Liver (tissue), 9 donors: ENCODE data around the gene LMTK2. TPM values are rescaled to one million over a fixed set of nuclear protein-coding genes. Genes with fewer than 3 reads are reported as not detected.

Source experiments
- DNase-seq: peaks from one replicate; pipeline ENCODE4 v3.0.0-alpha.2; 2017; ENCODE audit warnings: low spot score
- H3K27ac ChIP-seq, 2 donors: one replicate each; pipeline ENCODE4 v1.7.0; 2013; ENCODE audit warnings: inconsistent platforms in 2 of 2, low read length in 2 of 2, control low read depth in 1 of 2, low read depth in 1 of 2, mild to moderate bottlenecking in 1 of 2
- H3K27me3 ChIP-seq, 4 donors: one replicate each; pipeline versions ENCODE4 v1.6.1 to v1.7.0; 2013; ENCODE audit warnings: low read length in 3 of 4, inconsistent platforms in 1 of 4, mild to moderate bottlenecking in 1 of 4, moderate library complexity in 1 of 4; ENCODE audit not compliant: control insufficient read depth in 4 of 4, insufficient read depth in 4 of 4
- H3K36me3 ChIP-seq, 4 donors: one replicate each; pipeline versions ENCODE4 v1.6.1 to v1.7.0; 2013; ENCODE audit warnings: low read length in 3 of 4, mild to moderate bottlenecking in 3 of 4, low read depth in 1 of 4, moderate library complexity in 1 of 4; ENCODE audit not compliant: control insufficient read depth in 4 of 4, insufficient read depth in 3 of 4
- H3K4me1 ChIP-seq, 4 donors: one replicate each; pipeline versions ENCODE4 v1.6.1 to v1.7.0; 2013; ENCODE audit warnings: low read length in 3 of 4, mild to moderate bottlenecking in 3 of 4, moderate library complexity in 1 of 4; ENCODE audit not compliant: control insufficient read depth in 4 of 4, insufficient read depth in 4 of 4
- H3K4me3 ChIP-seq, 3 donors: one replicate each; pipeline versions ENCODE4 v1.6.1 to v1.7.0; 2013; ENCODE audit warnings: low read length in 3 of 3, control low read depth in 1 of 3, low read depth in 1 of 3, mild to moderate bottlenecking in 1 of 3
- H3K9ac ChIP-seq, 2 donors: one replicate each; pipeline ENCODE4 v1.7.0; 2013; ENCODE audit warnings: low read length in 2 of 2, mild to moderate bottlenecking in 2 of 2, moderate library complexity in 2 of 2, control low read depth in 1 of 2, low read depth in 1 of 2
- H3K9me3 ChIP-seq, 4 donors: one replicate each; pipeline versions ENCODE4 v1.6.1 to v1.7.0; 2013; ENCODE audit warnings: low read length in 3 of 4; ENCODE audit not compliant: control insufficient read depth in 4 of 4
- ATF3 ChIP-seq: IDR thresholded peaks from 2 replicates; pipeline ENCODE4 v1.6.1; 2016; ENCODE audit warnings: antibody characterized with exemption
- CTCF ChIP-seq: fragments of 150-350 bp; IDR thresholded peaks from 2 replicates; pipeline ENCODE4 v1.5.1; 2017; ENCODE audit warnings: improper control_type of control experiment, low read depth, low read length; ENCODE audit not compliant: missing input control
- FOXA1 ChIP-seq: IDR thresholded peaks from 2 replicates; pipeline ENCODE4 v1.6.1; 2016; ENCODE audit warnings: antibody characterized with exemption
- FOXA2 ChIP-seq: IDR thresholded peaks from 2 replicates; pipeline ENCODE4 v1.6.1; 2016; ENCODE audit warnings: antibody characterized with exemption
- GABPA ChIP-seq, 2 donors: IDR thresholded peaks in 1 of 2; conservative IDR thresholded peaks in 1 of 2; 2 replicates each; pipeline ENCODE4 v1.6.1; 2016; ENCODE audit warnings: antibody characterized with exemption in 2 of 2, mild to moderate bottlenecking in 1 of 2, moderate library complexity in 1 of 2
- HNF4A ChIP-seq, 2 donors: conservative IDR thresholded peaks; 2 replicates each; pipeline ENCODE4 v1.6.1; 2016; ENCODE audit warnings: antibody characterized with exemption in 2 of 2, mild to moderate bottlenecking in 2 of 2
- HNF4G ChIP-seq: IDR thresholded peaks from 2 replicates; pipeline ENCODE4 v1.6.1; 2016; ENCODE audit warnings: antibody characterized with exemption
- JUND ChIP-seq, 2 donors: IDR thresholded peaks; 2 replicates each; pipeline ENCODE4 v1.6.1; 2016; ENCODE audit warnings: antibody characterized with exemption in 2 of 2
- NR2F2 ChIP-seq: IDR thresholded peaks from 2 replicates; pipeline ENCODE4 v1.6.1; 2016; ENCODE audit warnings: antibody characterized with exemption
- RAD21 ChIP-seq, 2 donors: IDR thresholded peaks; 2 replicates each; pipeline ENCODE4 v1.6.1; 2016; ENCODE audit warnings: antibody characterized with exemption in 2 of 2, mild to moderate bottlenecking in 2 of 2
- REST ChIP-seq: IDR thresholded peaks from 2 replicates; pipeline ENCODE4 v1.6.1; 2016; ENCODE audit warnings: antibody characterized with exemption, mild to moderate bottlenecking
- RXRA ChIP-seq, 2 donors: IDR thresholded peaks; 2 replicates each; pipeline ENCODE4 v1.6.1; 2017 to 2018; ENCODE audit warnings: antibody characterized with exemption in 2 of 2, mild to moderate bottlenecking in 1 of 2
- SP1 ChIP-seq: IDR thresholded peaks from 2 replicates; pipeline ENCODE4 v1.6.1; 2018; ENCODE audit warnings: antibody characterized with exemption, mild to moderate bottlenecking
- TAF1 ChIP-seq: conservative IDR thresholded peaks from 2 replicates; pipeline ENCODE4 v1.6.1; 2016; ENCODE audit warnings: antibody characterized with exemption, mild to moderate bottlenecking
- YY1 ChIP-seq: IDR thresholded peaks from 2 replicates; pipeline ENCODE4 v1.6.1; 2016; ENCODE audit warnings: antibody characterized with exemption, mild to moderate bottlenecking
- ZBTB33 ChIP-seq: IDR thresholded peaks from 2 replicates; pipeline ENCODE4 v1.6.1; 2016; ENCODE audit warnings: antibody characterized with exemption
- WGBS: extraction: QIAGEN DNeasy Blood & Tissue Kit; methylation state at CpG from one replicate; pipeline ENCODE4 v1.1.7; 2013; 5-methylcytosine and 5-hydroxymethylcytosine counted together
- polyA plus RNA-seq, 2 donors: library from polyadenylated mRNA; stranded (reverse) in 1 of 2; unstranded in 1 of 2; fragments of 200-250 nt in 1 of 2; fragments of >200 nt in 1 of 2; fragmentation: Nextera tagmentation in 1 of 2; extraction: Ambion mirVana in 1 of 2; gene quantifications; one replicate each; pipeline versions ENCODE4 v1.2.1 to v1.2.3, GENCODE V29; 2013 to 2015
- total RNA-seq, 2 donors: library from RNA; depleted of rRNA; stranded (reverse); fragments of >200 nt; gene quantifications; one replicate each; pipeline ENCODE4 v1.2.3, GENCODE V29; 2014
- donor health status: healthy.
- donor health status: healthy.
- donor health status: healthy.
- donor health status: healthy.
- donor health status: healthy.

The LMTK2 gene
- total and polyA plus RNA-seq, 4 donors, result 3.1 to 14.3 (median 9.0) TPM

- Histone ChIP-seq H3K27ac (no peak overlapping the region), H3K9me3 (no peaks in the 10 kb centered on the region)
- WGBS, result 92% methylated on average over 16 of the region's 16 CpGs
These were observed 71.7 kb downstream of the LMTK2 start for GRCh38 chr7:98178321-98178720.

More at GRCh38 chr7:98178321-98178720, 71.7 kb downstream of the LMTK2 start:
- Histone ChIP-seq H3K36me3 (peaks cover 0 to 9% (median 6%) of the 10 kb centered on the region in 4 donors), H3K4me3 (no peak overlapping the region), H3K27me3 (no peaks in the 10 kb centered on the region), H3K4me1 (peaks cover 0 to 9% (median 4%) of the 10 kb centered on the region in 4 donors), H3K9ac (no peak overlapping the region)
- DNase-seq, result no peak
- TF ChIP-seq GABPA (IDR thresholded peaks at IDR 0.05 in 1 of 2, conservative IDR thresholded peaks at IDR 0.05 in 1 of 2) (no peak), YY1 (no peak), FOXA2 (no peak), HNF4A (conservative IDR thresholded peaks at IDR 0.05) (no peak), ZBTB33 (no peak), HNF4G (no peak), TAF1 (no peak), RXRA (IDR thresholded peaks at IDR 0.05) (no peak), RAD21 (IDR thresholded peaks at IDR 0.05) (no peak), FOXA1 (no peak), NR2F2 (no peak), ATF3 (no peak), CTCF (no peak), REST (no peak), SP1 (no peak), JUND (IDR thresholded peaks at IDR 0.05) (no peak)
